HG03439 (cell line): ENCODE results near the gene FGR.
"Not testable (repeated sequence)": the region's sequence is repeated elsewhere in the genome, so short reads cannot be mapped to it uniquely, and the experiment has no call there.

Experiments
- ATAC-seq: cut with Tn5 transposase; IDR thresholded peaks from one replicate; pipeline ENCODE4 v1.9.1; 2021; ENCODE audit warnings: mild to moderate bottlenecking, moderate library complexity; ENCODE audit not compliant: unreplicated experiment

Gene FGR

DNA sequence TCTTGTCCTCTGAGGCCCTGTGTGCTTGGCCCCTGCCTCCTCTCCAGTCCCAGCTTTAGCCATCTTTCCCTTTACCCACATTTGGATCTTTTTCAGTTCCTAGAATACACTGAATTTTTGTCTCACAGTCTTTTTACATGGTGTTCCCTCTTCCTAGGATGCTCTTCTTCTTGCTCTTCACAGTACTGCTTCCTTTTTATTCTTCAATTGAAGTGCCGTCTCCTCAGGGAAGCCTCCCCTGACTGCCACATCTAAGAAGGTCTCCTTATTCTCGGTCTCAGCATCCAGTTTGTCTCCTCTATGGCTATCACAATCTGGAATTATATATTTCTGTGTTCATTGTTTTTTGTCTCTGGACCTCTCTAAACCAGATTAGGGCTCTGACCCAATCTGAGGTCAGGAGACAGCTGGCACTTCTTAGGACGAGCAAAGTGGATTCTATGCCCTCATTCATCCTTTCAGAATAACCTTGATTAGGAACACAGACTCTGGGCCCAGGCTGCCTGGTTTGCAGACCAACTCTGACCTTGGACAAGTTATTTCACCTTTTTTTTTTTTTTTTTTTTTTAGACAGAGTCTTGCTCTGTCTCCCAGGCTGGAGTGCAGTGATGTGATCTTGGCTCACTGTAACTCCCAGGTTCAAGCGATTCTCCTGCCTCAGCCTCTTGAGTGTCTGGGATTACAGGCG is 3.2 kb upstream of the FGR start:
- no peak for ATAC-seq

- no peak for ATAC-seq
These were observed 584 bp upstream of the FGR start for GRCh38 chr1:27635396-27636142.

DNA sequence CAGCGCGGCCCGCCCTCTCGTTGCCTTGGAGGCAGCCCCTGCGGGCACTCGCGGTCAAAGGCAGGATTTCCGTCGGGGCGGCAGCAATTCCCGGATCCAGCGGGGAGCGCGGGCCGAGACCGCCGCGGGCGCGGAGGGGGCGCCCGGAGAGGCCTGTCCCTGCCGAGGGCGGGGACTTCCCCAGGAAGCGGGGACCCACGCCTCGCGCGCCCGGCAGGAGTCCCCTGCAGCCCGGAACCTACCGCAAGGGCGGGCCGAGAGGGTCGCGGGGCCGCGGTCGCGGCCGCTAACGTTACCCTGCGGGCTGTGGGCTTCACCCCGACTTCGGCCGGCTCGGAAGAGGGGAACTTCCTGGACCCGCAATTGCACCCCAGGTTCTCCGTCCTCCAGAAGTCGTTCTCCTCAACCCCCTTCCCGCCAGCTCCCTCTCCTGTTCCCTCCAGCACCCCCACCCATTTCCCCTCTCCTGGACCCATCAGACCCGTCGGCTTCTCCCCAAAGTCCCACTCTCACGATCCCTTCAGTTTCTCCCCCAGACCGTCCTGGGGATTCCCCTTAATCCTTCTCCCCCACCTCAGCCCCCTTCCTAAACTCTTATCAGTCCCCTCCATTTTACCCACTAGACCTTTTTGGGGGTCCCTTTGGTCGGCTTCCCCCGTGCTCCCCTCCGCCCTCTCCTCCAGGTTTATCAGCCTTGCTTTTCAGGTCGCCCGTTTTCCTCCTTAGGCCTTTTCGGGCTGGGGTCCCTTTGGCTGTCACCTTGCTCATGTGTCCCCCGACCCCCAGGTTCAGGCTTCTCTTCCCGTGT is 604 bp downstream of the FGR start:
- no peak for ATAC-seq

DNA sequence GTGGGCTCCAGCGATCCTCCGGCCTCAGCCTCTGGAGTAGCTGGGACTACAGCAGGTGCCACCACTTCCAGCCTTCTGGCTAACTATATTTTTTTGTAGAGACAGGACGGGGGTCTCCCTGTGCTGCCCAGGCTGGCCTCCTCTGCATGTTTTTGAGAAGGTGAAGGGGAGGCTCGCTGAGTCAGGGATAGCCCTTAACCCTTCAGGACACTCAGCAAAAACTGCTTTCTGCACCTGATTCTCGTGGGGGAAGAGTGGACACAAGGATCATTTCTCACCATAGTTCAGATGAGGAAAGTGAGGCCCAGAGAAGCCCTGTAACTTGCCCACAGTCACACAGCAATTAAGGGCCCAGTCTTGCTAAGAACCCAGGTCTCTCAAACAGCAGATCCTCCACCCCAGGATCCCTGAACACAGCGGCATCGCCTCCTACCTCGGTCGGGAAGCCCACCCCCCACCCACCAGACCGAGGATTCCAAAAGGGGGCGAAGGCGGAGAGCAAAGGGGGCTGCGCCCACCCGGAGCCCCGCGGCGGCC is 1.3 kb downstream of the FGR start:
- no peak for ATAC-seq

DNA sequence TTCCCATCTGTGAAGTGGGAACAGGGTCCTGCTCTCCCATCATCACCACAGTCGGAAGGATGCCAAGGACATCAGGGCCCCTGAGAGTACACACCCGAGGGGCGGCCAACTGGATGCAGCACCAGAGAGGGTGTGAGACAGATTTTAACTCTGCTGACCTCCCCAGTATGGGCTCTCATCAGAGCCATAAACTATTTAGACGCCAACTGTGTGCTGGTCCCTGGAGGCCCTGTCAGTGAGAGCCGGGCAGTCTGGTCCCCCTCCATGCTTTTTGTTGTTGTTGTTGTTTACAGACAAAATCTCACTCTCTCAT is 1.7 kb downstream of the FGR start:
- no peak for ATAC-seq

DNA sequence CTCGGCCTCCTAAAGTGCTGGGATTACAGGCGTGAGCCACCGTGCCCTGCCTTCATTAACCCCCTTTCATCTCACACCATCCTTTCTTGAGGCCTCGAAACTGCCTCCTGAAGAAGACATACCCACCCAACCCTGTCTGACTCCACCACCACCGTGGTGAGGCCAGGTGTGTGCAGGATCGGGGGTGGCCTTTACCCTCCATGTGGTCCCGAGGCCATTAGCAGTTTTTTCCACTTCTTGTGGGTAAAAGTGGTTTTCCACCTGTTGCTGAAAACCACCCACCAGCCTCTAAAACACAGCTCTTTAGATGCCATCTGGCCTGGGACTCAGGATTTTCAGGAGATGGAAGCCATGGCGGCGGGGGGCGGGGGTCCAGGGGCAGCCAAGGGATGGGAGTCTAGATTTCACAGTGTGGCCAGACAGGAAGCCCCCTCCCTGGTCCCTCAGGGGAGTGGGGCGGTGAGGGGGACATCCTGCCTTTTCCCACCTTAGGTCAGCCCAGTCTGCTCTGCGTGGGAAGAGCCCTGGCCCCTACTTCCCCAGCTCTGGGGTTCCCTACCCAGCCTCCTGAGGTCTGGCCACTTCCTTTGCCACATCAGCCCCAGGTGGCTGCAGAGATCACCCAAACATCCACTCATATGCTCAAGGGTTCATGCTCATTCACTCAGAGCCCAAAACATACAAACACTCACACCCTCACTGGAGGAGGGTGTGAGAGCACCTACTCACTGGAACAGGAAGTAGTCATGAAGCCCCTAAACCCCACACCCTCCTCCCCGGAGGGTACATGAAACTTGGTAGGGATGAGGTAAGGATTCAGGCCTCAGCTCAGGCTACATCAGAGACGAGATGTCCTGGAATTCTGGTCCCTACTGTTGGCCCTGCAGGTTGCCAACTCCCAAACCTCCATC is 2.3 kb downstream of the FGR start:
- peak; percentile 25 for ATAC-seq

GRCh38 chr1:27630859-27631491 is 4.0 kb downstream of the FGR start:
- peak; percentile 18 for ATAC-seq

- ATAC-seq = no peak
These were observed 6.3 kb downstream of the FGR start for GRCh38 chr1:27628712-27629111.

GRCh38 chr1:27627733-27628132 is 7.3 kb downstream of the FGR start:
- ATAC-seq = not testable (repeated sequence)

GRCh38 chr1:27627061-27627460 is 7.9 kb downstream of the FGR start:
- no peak for ATAC-seq

DNA sequence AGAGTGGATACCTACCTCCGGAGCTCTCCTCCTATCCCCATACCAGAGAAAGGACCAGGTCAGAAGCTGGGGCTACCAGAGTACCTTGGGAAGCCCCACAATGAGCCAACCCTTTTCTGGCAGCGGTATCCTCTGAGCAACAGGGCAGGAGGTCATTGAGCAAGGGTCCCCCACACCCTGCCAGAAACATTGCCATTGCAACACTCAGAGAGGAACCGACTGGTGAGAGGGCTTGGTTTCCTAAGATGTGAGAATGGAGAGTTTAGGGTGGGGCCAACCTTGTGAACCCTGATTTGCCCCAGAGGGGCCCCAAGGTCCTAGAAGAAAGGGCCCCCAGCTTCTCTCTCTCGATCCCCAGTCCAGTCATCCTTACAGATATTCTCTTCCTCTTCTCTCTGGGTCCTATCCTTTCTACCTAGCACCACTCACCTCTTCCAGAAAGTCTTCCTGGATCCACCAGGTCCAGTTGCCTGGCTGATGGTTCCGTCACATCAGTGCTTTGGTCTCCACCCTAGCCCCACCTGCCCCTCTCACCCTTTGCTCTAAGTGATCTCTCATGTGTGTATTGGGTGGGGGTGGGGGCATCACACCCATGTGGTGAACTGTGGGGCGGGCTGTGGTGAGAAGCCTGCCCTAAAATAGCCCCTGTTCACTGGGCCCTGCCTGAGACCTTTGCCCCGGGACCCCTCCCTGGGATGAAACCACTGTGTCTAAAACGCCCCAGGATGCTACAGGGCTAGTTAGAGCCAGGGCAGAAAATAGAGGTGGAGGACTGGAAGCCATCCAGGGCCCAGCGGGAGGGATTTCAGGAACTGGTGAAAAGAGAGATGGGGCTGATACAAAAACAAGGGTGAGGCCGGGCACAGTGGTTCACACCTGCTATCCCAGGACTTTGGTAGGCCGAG is 8.7 kb downstream of the FGR start:
- no peak for ATAC-seq

- ATAC-seq = peak; percentile 11
These were observed 10.4 kb downstream of the FGR start for GRCh38 chr1:27624467-27625178.

DNA sequence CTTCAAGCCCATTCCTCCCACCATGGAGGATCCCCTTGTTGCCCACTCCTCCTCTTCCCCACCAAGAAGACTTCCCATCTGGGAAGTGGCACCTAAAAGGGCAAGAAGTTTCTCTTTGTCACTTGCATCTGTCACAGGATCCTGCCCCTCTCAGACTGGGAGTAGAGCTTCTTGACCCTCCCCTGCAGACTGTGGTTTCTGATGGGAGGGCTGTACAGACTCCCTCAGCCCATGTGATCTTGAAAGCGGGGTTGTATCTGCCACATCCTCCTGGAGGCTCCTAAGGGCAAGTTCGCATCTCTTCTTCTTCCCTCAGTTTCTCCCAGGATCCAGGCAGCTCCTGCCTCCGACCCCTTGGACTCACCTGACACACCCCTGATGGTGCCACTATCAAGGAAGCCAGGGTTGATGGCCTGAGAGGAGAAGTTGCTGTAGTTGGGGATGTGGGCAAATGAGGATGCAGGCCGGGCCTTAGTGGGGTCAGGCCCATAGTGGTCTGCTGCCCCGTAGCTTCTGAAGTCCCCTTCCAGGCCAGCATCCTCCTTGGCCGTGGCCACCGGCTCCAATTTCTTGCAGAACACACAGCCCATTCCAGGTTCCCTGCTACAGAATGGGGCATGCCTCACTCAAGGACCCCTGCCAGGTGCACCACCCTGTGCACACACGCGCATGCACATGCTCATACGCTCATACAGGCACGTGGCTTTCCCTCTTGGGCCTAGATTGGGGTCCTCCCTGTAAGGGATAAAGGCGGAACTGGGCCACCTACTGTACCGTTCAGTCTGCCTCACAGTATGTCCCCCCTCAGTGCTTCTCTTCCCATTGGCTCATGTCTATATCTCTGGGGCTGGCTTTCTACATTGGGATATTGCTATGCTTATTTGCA is 11.4 kb downstream of the FGR start:
- no peak for ATAC-seq

GRCh38 chr1:27622828-27623227 is 12.2 kb downstream of the FGR start:
- no peak for ATAC-seq

DNA sequence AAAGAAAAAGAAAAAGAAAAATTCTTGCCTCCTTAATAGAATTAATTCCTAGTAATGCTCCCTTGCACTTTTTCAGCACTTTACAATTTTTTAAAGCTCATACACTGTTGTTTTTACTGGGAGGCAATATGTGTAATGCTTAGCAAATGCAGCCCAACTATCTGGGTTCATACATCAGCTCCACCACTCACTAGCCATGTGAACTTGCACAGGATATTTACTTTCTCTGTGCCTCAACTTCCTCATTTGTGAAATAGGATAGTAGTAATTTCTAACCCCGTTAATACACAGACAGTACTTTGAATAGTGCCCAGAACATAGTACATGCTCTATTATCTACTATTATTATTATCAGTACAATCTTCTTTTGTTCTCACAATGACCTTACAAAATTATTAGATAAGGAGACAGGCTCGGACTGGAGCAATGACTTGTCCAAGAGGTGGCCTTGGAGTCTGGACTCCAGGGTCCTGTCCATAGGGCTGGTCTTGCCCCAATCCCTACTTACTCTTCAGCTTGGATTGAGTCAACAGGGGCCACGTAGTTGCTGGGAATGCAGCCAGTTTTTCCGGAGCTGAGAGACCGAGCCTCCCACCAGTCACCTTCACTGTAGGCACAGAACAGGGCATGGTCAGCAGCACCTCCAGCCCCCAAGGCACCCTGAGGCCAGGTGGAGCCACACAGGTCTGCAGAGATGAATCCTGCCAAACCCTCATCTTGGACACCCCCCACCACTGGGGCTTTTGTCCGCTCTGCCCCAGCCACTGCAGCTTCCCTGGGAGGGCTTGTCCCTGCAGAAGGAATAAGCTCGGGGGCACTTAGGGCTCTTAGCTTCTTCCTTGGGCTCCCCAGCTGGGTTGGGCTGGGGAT is 13.7 kb downstream of the FGR start:
- no peak for ATAC-seq

- not testable (repeated sequence) for ATAC-seq
These were observed 15.1 kb downstream of the FGR start for GRCh38 chr1:27619782-27620438.
